H1 (cell line): ENCODE data around the gene USHBP1. TPM values are rescaled to one million over a fixed set of nuclear protein-coding genes. Genes with fewer than 3 reads are reported as not detected.

Experiments used
- CTCF ChIA-PET: fragments of 300-600 bp; sonication (Branson Sonifier 250); formaldehyde crosslinking; loops from one replicate; lab custom pipeline; 2021; ENCODE audit not compliant: partially characterized antibody; lab: Charles Lee
- POLR2A ChIA-PET: fragments of 300-600 bp; sonication (Branson Sonifier 250); formaldehyde crosslinking; loops from one replicate; lab custom pipeline; 2021; ENCODE audit warnings: inconsistent platforms; ENCODE audit not compliant: partially characterized antibody; lab: Charles Lee
- DNase-seq, 2 experiments: peaks; one replicate each; pipeline versions ENCODE4 v3.0.0 to v3.0.0-alpha.2; 2010 to 2022; ENCODE audit warnings: low spot score in 2 of 2, low read depth in 1 of 2, mixed read lengths in 1 of 2
- FAIRE-seq: peaks from 2 replicates; lab custom pipeline; 2011; peaks lifted over from hg19 to GRCh38; lab: Jason Lieb, UNC
- H2AFZ ChIP-seq: 2 replicates; pipeline ENCODE4 v1.8.1; 2012; ENCODE audit warnings: low read length, inconsistent platforms
- H2AK5ac ChIP-seq: 2 replicates; pipeline ENCODE4 v1.6.1; 2013; ENCODE audit warnings: low read depth, low read length
- H2BK120ac ChIP-seq: replicated peaks from 2 replicates; pipeline ENCODE3; 2013; ENCODE audit warnings: low read depth, low read length, inconsistent platforms
- H2BK12ac ChIP-seq: 2 replicates; pipeline ENCODE4 v1.6.1; 2013; ENCODE audit warnings: low read depth, low read length
- H2BK15ac ChIP-seq: 2 replicates; pipeline ENCODE4 v1.6.1; 2013; ENCODE audit warnings: low read length
- H2BK20ac ChIP-seq: 2 replicates; pipeline ENCODE4 v1.6.1; 2013; ENCODE audit warnings: low read length
- H2BK5ac ChIP-seq: 2 replicates; pipeline ENCODE4 v1.6.1; 2013; ENCODE audit warnings: low read depth, low read length
- H3K14ac ChIP-seq: 2 replicates; pipeline ENCODE4 v1.6.1; 2013; ENCODE audit warnings: inconsistent platforms; ENCODE audit not compliant: insufficient read length
- H3K18ac ChIP-seq: 2 replicates; pipeline ENCODE4 v1.6.1; 2013; ENCODE audit warnings: low read length; ENCODE audit errors: extremely low read depth
- H3K23ac ChIP-seq: 2 replicates; pipeline ENCODE4 v1.6.1; 2013; ENCODE audit warnings: inconsistent platforms; ENCODE audit not compliant: insufficient read length
- H3K23me2 ChIP-seq: 2 replicates; pipeline ENCODE4 v1.6.1; 2013; ENCODE audit warnings: low read depth, low read length
- H3K27ac ChIP-seq: 2 replicates; pipeline ENCODE4 v1.6.1; 2011; ENCODE audit warnings: low read depth, low read length, inconsistent platforms
- H3K27me3 ChIP-seq, 4 experiments: replicated peaks in 1 of 4; 1 replicate in 1 of 4; 2 replicates in 3 of 4; pipeline versions ENCODE4 v1.6.1 to v1.8.1; 2011 to 2013; ENCODE audit warnings: low read length in 3 of 4, mild to moderate bottlenecking in 3 of 4, inconsistent platforms in 2 of 4, mixed read lengths in 2 of 4, moderate library complexity in 1 of 4; ENCODE audit not compliant: control insufficient read depth in 3 of 4, insufficient read depth in 3 of 4; ENCODE audit errors: extremely low read depth in 1 of 4
- H3K36me3 ChIP-seq, 4 experiments: 2 replicates each; pipeline versions ENCODE4 v1.6.1 to v1.8.1; 2011 to 2013; ENCODE audit warnings: mild to moderate bottlenecking in 4 of 4, low read length in 3 of 4, moderate library complexity in 2 of 4, control low read depth in 1 of 4, inconsistent platforms in 1 of 4; ENCODE audit not compliant: insufficient read depth in 4 of 4, control insufficient read depth in 2 of 4
- H3K4ac ChIP-seq: replicated peaks from 2 replicates; pipeline ENCODE3; 2013; ENCODE audit warnings: low read length, low read depth, mixed read lengths, inconsistent platforms; ENCODE audit not compliant: insufficient read length
- H3K4me1 ChIP-seq, 4 experiments: replicated peaks in 1 of 4; 1 replicate in 1 of 4; 2 replicates in 3 of 4; pipeline versions ENCODE4 v1.6.1 to v1.8.1; 2011 to 2013; ENCODE audit warnings: low read length in 3 of 4, inconsistent platforms in 2 of 4, mixed read lengths in 1 of 4; ENCODE audit not compliant: insufficient read depth in 4 of 4, control insufficient read depth in 3 of 4
- H3K4me2 ChIP-seq, 2 experiments: 2 replicates each; pipeline versions ENCODE4 v1.6.1 to v1.8.1; 2011 to 2013; ENCODE audit warnings: low read depth in 2 of 2, low read length in 2 of 2, control low read depth in 1 of 2, inconsistent platforms in 1 of 2, mild to moderate bottlenecking in 1 of 2; ENCODE audit not compliant: insufficient read depth in 1 of 2
- H3K4me3 ChIP-seq, 4 experiments: fragments of 200-600, 300-600 bp in 1 of 4; sonication (generic), shearing (Covaris generic), sonication (Bioruptor Twin) in 1 of 4; 2 replicates each; pipeline versions ENCODE4 v1.5.1 to v1.8.1; 2011 to 2016; ENCODE audit warnings: low read length in 4 of 4, low read depth in 3 of 4, control low read depth in 2 of 4, inconsistent platforms in 2 of 4, mild to moderate bottlenecking in 2 of 4, mixed read lengths in 1 of 4, moderate library complexity in 1 of 4; ENCODE audit not compliant: insufficient read depth in 2 of 4; ENCODE audit errors: extremely low read depth in 1 of 4
- H3K56ac ChIP-seq: replicated peaks from 2 replicates; pipeline ENCODE3; 2013; ENCODE audit warnings: low read depth, mild to moderate bottlenecking, mixed read lengths, low read length, inconsistent platforms; ENCODE audit not compliant: insufficient read length
- H3K79me1 ChIP-seq: 2 replicates; pipeline ENCODE4 v1.6.1; 2013; ENCODE audit warnings: low read depth, low read length, control low read depth
- H3K79me2 ChIP-seq, 2 experiments: 2 replicates each; pipeline versions ENCODE4 v1.6.1 to v1.8.1; 2012 to 2013; ENCODE audit warnings: low read length in 2 of 2, mild to moderate bottlenecking in 2 of 2, inconsistent platforms in 1 of 2; ENCODE audit not compliant: insufficient read depth in 2 of 2, control insufficient read depth in 1 of 2
- H3K9ac ChIP-seq, 4 experiments: replicated peaks in 1 of 4; 1 replicate in 1 of 4; 2 replicates in 3 of 4; pipeline versions ENCODE4 v1.6.1 to v1.8.1; 2011 to 2013; ENCODE audit warnings: low read depth in 3 of 4, low read length in 3 of 4, control low read depth in 2 of 4, mild to moderate bottlenecking in 2 of 4, moderate library complexity in 2 of 4, inconsistent platforms in 1 of 4; ENCODE audit errors: extremely low read depth in 1 of 4
- H3K9me3 ChIP-seq, 2 experiments: 2 replicates each; pipeline versions ENCODE4 v1.6.1 to v1.8.1; 2012 to 2013; ENCODE audit warnings: mild to moderate bottlenecking in 2 of 2, moderate library complexity in 2 of 2, control low read depth in 1 of 2, inconsistent platforms in 1 of 2, low read depth in 1 of 2, low read length in 1 of 2, mixed read lengths in 1 of 2; ENCODE audit not compliant: insufficient read depth in 2 of 2
- H4K20me1 ChIP-seq, 2 experiments: replicated peaks in 1 of 2; 2 replicates each; pipeline versions ENCODE3 to v1.8.1; 2011 to 2013; ENCODE audit warnings: inconsistent platforms in 2 of 2, low read length in 2 of 2, mild to moderate bottlenecking in 1 of 2; ENCODE audit not compliant: insufficient read depth in 2 of 2, control insufficient read depth in 1 of 2
- H4K5ac ChIP-seq: 2 replicates; pipeline ENCODE4 v1.6.1; 2013; ENCODE audit warnings: low read length, low read depth, mixed read lengths, inconsistent platforms; ENCODE audit not compliant: insufficient read length
- H4K8ac ChIP-seq: 2 replicates; pipeline ENCODE4 v1.8.0; 2013; ENCODE audit warnings: mild to moderate bottlenecking, moderate library complexity, low read length, inconsistent platforms; ENCODE audit not compliant: insufficient read depth; ENCODE audit errors: extremely low read depth
- H4K91ac ChIP-seq: replicated peaks from 2 replicates; pipeline ENCODE3; 2013; ENCODE audit warnings: low read length, mixed read lengths, inconsistent platforms; ENCODE audit not compliant: insufficient read length
- KDM5A ChIP-seq: fragments of 200-600 bp; IDR thresholded peaks from 2 replicates; pipeline ENCODE4 v1.7.1; 2012; ENCODE audit warnings: mild to moderate bottlenecking, low read length, inconsistent platforms, mixed read lengths
- RXRA ChIP-seq: IDR thresholded peaks from 2 replicates; pipeline ENCODE4 v1.6.1; 2011; ENCODE audit warnings: low read depth, mild to moderate bottlenecking, low read length, moderate library complexity; ENCODE audit not compliant: insufficient read depth
- WGBS, 2 experiments: shearing (Covaris generic) in 1 of 2; methylation state at CpG; one replicate each; pipeline versions ENCODE4 v1.1.6 to v1.1.7; 2013 to 2015; ENCODE audit warnings: low lambda C conversion rate in 2 of 2, mixed read lengths in 2 of 2, inconsistent platforms in 1 of 2, low coverage in 1 of 2, missing lambda C conversion rate in 1 of 2; ENCODE audit not compliant: insufficient replicate concordance in 2 of 2, insufficient coverage in 1 of 2, insufficient read length in 1 of 2; ENCODE audit errors: extremely low coverage in 1 of 2, missing lambda C conversion rate in 1 of 2; 5-methylcytosine and 5-hydroxymethylcytosine counted together
- polyA plus RNA-seq, 7 experiments: library from polyadenylated mRNA; depleted of rRNA in 3 of 7; stranded (reverse) in 5 of 7; unstranded in 2 of 7; fragments of >200 nt in 5 of 7; fragments of 200-250 nt in 2 of 7; gene quantifications; 1 replicate in 5 of 7; 2 replicates in 1 of 7; 4 replicates in 1 of 7; pipeline versions ENCODE4 v1.2.1 to v1.2.3, GENCODE V29; 2011 to 2013; ENCODE audit warnings: missing spikeins in 2 of 7, mixed read lengths in 2 of 7
- total RNA-seq: library from RNA; stranded (reverse); fragmentation: NEBNext Ultra II Directional; extraction: Animal tissue kit (Norgen Biotek cat#: 25700); gene quantifications from 2 replicates; pipeline ENCODE4 v1.2.1, GENCODE V29; 2021

USHBP1 gene
- total and polyA plus RNA-seq, 2 of the 8 experiments (the other 6 are each of a cell fraction or from before 2014, with no cell fraction given), result 5.0 to 7.5 TPM

DNA sequence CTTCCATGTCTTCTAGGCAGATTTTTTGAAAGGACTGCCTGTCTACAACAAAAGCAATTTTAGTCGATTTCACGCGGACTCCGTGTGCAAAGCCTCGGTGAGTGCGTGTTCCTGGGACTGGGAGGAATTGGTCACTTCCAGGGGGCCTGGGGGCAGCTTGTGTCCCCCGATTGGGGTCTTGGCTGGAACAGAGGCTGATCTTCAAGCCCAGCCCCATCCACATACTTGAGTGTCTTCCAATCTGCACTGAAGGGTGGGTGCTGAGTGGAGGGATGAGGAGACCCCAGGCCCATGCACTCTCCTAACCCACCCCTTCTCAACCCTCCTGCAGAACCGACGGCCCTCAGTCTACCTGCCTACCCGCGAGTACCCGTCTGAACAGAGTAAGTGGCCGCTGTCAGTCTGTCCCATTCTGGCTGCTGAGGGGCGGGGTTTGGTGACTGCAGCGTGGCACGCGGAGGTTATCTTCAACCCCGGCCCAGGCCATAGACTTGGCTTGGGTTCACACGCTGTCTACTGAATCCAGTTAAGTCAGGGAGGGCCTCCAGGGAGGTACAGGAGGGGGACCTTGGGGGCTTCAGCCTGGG, 49.6 kb upstream of the USHBP1 start:
- Histone ChIP-seq H4K5ac (no peak overlapping the region), H2BK15ac (no peak overlapping the region), H2BK5ac (no peak overlapping the region), H3K23ac (no peak overlapping the region), H3K36me3 (peaks cover 4 to 21% (median 12%) of the 10 kb centered on the region in 4 experiments), H2BK20ac (no peak overlapping the region), H3K23me2 (peaks cover 5% of the 10 kb centered on the region), H3K4ac (no peak overlapping the region), H3K9ac (no peak overlapping the region), H3K18ac (no peak overlapping the region), H3K79me1 (peaks cover 21% of the 10 kb centered on the region), H2AK5ac (no peak overlapping the region), H2BK12ac (no peak overlapping the region), H3K79me2 (peaks cover 8 to 32% of the 10 kb centered on the region in 2 experiments; a peak in 3 of 4 replicates), H4K91ac (no peak overlapping the region), H3K4me2 (no peak overlapping the region), H3K27me3 (no peaks in the 10 kb centered on the region), H4K20me1 (peaks cover 0 to 14% of the 10 kb centered on the region in 2 experiments), H3K4me1 (peaks cover 2 to 13% (median 5%) of the 10 kb centered on the region in 4 experiments; a peak in 5 of 7 replicates), H3K56ac (no peak overlapping the region), H2BK120ac (no peak overlapping the region), H3K14ac (no peak overlapping the region), H4K8ac (no peak overlapping the region), H3K9me3 (no peaks in the 10 kb centered on the region), H3K27ac (no peak overlapping the region), H3K4me3 (no peak overlapping the region), H2AFZ (no peak overlapping the region)
- POLR2A ChIA-PET, result interaction anchor here (1.2 to 18.5 kb wide), 3 partner anchors 8 to 21 kb away, joined by 5 to 329 read pairs (median 9); partner anchors contain the start of gene ANO8
- CTCF ChIA-PET, result interaction anchor here (1.6 kb wide), 1 partner anchor 8 kb away, joined by 4 read pairs; no protein-coding TSS in a partner anchor
- 94% methylated on average over 19 of the region's 19 CpGs; no CpG with 5 or more reads in 1 of the 2 experiments for WGBS, 2 experiments
- no peak for TF ChIP-seq KDM5A
- TF ChIP-seq RXRA, result no peak
- DNase-seq (no peak), FAIRE-seq (no peak)
